Activated T-cell treated with anti-CD3 and anti-CD28 coated beads, Interleukin-2, amount 50 U/mL, for 24 hours (primary cell): ENCODE measurements around the gene RAB24.
"Not testable (repeated sequence)": the region's sequence is repeated elsewhere in the genome, so short reads cannot be mapped to it uniquely, and the experiment has no call there.

ENCODE experiments used
- DNase-seq: peaks from one replicate; pipeline ENCODE4 v3.0.0-alpha.2; 2020
- H3K27ac Mint-ChIP-seq: 2 replicates; pipeline ENCODE4 v1.8.0; 2020; ENCODE audit warnings: mild to moderate bottlenecking, mixed read lengths
- H3K27me3 Mint-ChIP-seq: 2 replicates; pipeline ENCODE4 v1.8.0; 2020; ENCODE audit warnings: mixed read lengths
- H3K36me3 Mint-ChIP-seq: 2 replicates; pipeline ENCODE4 v1.8.0; 2020; ENCODE audit warnings: low read depth, mixed read lengths
- H3K4me1 Mint-ChIP-seq: 2 replicates; pipeline ENCODE4 v1.8.0; 2020; ENCODE audit warnings: low read depth, mixed read lengths
- H3K4me3 Mint-ChIP-seq: 2 replicates; pipeline ENCODE4 v1.8.0; 2020; ENCODE audit warnings: mild to moderate bottlenecking, moderate library complexity, mixed read lengths
- H3K9me3 Mint-ChIP-seq: 2 replicates; pipeline ENCODE4 v1.8.0; 2020; ENCODE audit warnings: mixed read lengths

Gene RAB24

DNA sequence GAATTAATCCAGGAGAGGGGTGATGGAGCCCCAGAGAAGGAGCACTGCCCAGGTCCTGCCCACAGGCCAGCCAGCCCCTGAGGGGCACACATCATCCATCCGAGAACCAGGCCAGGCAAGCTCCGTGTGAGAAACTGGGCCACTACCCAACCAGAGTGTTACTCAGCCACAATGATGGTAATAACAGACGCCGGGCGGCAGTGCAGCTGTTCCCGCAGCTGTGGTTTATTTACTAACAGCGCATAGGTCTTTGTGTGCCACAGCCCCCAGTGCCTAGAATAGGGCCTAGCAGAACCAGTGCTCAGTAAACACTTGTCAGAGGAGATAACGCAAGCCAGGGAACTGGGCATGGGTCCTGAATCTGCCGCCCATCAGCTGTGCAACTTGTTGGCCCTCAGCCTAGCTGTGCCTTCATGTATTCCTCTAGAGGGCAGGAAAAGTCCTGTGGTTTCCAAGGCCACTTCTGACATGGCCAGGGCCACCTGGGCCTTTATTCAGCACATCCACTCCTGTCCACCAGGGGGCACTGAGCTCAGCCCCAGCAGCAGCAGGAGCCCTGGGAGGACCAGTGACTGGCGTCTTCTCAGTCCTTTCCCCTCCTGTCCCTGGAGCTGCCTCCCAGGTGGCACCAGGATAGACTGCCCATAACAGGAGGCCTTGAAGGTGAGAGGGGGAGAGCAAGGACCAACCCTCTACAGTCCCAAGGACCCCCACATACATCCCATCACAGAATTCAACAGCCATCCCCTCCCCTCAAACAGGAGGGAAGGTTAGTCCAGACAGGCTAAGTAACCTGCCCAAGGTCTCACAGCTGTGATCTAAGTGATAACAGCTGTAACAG lies 6.1 kb upstream of the RAB24 start:
- Mint-ChIP-seq H3K27me3 (peaks cover 5% of the 10 kb centered on the region), H3K4me1 (peaks cover 48% of the 10 kb centered on the region), H3K4me3 (peak overlapping the region; percentile 64), H3K9me3 (no peaks in the 10 kb centered on the region), H3K27ac (peak overlapping the region; percentile 44), H3K36me3 (peaks cover 48% of the 10 kb centered on the region)
- peak; percentile 82 for DNase-seq

DNA sequence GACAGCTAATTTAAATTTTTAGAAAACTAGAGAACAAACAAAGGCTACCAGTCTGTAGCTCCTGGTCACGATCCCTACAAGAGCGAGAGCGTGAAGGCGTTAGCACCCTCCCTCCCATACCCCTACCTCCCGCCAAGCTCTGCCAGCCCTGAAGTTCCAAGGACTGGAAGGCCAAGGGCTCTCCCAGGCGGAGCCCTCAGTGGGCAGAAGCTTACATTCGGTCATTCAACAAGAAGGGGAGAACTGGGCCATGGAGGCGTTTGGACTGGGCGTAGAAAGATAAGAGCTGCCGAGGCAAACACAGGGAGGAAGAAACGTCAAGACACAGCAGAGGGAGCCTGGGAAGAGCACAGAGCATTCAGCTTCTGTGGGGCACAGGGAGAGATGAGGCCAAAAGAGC lies 5.2 kb upstream of the RAB24 start:
- H3K36me3 Mint-ChIP-seq: peaks cover 56% of the 10 kb centered on the region
- peak overlapping the region; percentile 1 for H3K27ac Mint-ChIP-seq
- no peak overlapping the region for H3K4me3 Mint-ChIP-seq
- H3K27me3 Mint-ChIP-seq: peaks cover 5% of the 10 kb centered on the region
- peaks cover 49% of the 10 kb centered on the region for H3K4me1 Mint-ChIP-seq
- H3K9me3 Mint-ChIP-seq: no peaks in the 10 kb centered on the region
- no peak for DNase-seq

DNA sequence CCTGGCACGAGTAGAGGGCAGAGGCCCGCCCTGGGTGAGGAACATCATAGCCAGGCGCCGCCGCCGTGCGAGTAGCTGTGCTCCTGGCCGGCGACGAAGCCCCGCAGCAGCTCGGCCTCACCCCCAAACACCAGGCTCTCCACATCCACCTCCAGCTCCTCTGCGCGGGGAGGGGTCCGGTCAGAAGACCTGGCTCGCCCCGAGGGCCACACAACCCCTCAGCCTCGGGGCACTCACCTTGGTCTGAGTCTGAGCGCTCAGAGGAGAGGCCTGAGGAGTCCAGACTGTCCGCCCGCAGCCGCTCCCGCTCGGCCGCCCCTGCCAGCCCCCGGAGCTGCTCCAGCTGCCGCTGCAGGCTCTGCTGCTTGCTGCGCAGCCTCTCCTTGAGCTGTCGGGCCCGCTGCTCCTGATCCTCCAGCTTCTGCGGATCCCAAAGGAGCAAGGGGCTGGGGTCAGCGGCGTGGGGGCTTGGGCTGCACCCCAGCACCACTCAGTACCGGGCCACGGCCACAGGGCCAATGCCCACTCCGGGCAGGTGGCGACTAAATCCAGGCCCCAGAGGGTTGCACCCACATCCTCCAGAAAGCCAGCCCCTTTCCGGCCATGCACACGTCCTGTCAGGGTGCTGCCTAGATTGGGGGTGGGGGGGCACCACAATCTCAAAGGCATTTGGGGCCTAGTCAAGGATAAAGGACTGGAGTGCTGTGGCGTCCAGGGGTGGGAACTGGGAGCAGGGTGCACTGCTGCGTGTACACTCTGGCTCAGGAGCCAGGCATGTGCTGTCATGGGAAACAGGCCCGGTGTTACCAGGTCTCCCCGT lies 4.2 kb upstream of the RAB24 start:
- Mint-ChIP-seq H3K36me3 (peaks cover 60% of the 10 kb centered on the region), H3K27ac (no peak overlapping the region), H3K4me1 (peaks cover 46% of the 10 kb centered on the region), H3K4me3 (no peak overlapping the region), H3K27me3 (peaks cover 5% of the 10 kb centered on the region), H3K9me3 (no peaks in the 10 kb centered on the region)
- DNase-seq: no peak

DNA sequence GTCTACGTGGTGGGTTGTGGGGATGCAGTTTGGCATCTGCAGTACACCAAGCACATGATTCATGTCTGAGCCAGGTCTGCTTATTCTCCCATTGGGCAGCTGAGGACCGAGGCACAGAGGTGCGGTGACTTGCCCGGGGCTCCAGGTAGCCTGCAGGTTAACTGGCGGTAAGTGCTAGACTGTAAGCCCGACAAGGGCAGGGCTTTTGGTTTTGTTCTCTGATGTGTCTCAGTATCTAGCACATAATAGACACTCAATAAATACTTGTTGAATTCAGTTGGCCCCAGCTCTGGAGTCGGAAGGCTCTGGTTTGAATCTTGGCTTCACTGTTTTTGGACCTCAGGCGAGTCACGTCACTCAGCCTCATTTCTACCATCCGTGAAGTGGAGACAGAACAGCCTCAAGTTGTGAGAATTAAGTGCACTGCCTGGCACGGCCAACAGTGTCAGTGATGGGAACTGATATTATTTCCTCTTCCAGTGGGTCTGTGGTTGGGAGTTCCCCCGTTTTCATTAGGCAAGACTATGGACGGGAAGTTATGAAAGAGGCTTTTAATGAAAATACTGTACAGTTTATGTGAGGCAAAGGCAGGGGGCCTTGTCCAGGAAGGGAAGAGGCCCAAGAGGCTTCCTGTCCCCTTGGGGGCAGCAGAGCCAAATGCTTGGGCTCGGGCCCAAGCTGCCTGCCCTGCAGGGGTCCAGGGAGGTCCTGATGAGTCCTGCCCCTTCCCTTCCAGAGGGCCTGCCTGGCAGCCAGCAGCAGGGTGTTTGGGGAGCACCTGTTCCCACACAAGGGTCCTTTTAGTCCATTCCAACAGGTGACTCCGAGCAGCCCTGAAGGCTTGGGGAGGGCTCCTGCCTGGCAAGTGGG lies 3.4 kb upstream of the RAB24 start:
- H3K27me3 Mint-ChIP-seq: peaks cover 5% of the 10 kb centered on the region
- peaks cover 48% of the 10 kb centered on the region for H3K4me1 Mint-ChIP-seq
- H3K36me3 Mint-ChIP-seq: peaks cover 66% of the 10 kb centered on the region
- H3K4me3 Mint-ChIP-seq: peak overlapping the region; percentile 0
- no peaks in the 10 kb centered on the region for H3K9me3 Mint-ChIP-seq
- DNase-seq: no peak
- peak overlapping the region; percentile 96 for H3K27ac Mint-ChIP-seq

DNA sequence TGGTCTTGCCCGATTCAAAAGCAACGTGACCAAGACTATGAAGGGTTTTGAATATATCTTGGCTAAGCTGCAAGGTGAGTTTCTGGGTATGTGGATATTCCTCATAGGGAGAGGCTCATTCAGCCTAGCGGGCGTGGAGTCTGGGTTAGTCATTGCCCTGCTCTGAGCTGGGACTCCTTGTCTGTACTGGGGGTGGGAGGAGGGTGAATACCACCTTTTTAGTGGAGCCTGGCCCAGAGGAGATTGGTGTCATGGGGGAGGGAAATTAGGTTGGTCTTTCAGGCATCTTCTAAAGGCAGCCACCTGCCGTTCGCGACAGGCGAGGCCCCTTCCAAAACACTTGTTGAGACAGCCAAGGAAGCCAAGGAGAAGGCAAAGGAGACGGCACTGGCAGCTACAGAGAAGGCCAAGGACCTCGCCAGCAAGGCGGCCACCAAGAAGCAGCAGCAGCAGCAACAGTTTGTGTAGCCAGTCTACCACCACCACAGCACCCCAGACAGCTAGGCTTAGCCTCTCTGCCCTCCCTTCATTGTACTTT lies 2.7 kb upstream of the RAB24 start:
- peaks cover 52% of the 10 kb centered on the region for H3K4me1 Mint-ChIP-seq
- peak overlapping the region; percentile 97 for H3K4me3 Mint-ChIP-seq
- H3K9me3 Mint-ChIP-seq, H3K27me3 Mint-ChIP-seq, DNase-seq: not testable (repeated sequence)
- peaks cover 73% of the 10 kb centered on the region for H3K36me3 Mint-ChIP-seq
- peak overlapping the region; percentile 96 for H3K27ac Mint-ChIP-seq

DNA sequence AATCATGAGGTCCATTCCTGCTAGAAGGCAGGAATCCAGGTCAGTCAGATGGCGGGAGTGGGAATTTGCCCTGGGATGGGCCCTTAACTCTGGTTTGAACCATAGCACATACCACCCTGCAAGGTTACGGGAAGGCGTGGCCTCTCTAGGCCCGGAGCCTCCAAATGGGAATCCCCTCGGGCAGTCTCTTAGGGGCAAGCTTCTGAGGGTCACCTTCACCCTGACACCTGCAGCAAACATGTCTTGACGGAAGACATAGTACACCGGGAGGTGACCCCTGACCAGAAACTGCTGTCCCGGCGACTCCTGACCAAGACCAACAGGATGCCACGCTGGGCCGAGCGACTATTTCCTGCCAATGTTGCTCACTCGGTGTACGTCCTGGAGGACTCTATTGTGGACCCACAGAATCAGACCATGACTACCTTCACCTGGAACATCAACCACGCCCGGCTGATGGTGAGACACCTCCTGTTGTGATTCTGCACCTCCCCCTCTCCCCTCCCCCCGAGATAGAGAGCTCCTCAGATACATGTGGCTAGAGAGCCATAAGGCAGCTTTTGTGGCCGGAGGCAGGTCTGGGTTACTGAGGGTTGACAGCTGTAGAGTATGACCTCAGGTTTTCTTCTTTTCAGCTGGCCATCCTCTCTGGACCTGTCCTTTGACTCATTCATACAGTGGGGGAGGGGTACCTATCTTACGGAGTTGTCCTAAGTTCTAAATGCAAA lies 1.0 kb upstream of the RAB24 start:
- peaks cover 56% of the 10 kb centered on the region for H3K4me1 Mint-ChIP-seq
- DNase-seq: peak; percentile 51
- H3K27ac Mint-ChIP-seq: peak overlapping the region; percentile 96
- H3K9me3 Mint-ChIP-seq: no peaks in the 10 kb centered on the region
- no peaks in the 10 kb centered on the region for H3K27me3 Mint-ChIP-seq
- H3K4me3 Mint-ChIP-seq: peak overlapping the region; percentile 97
- H3K36me3 Mint-ChIP-seq: peaks cover 77% of the 10 kb centered on the region

DNA sequence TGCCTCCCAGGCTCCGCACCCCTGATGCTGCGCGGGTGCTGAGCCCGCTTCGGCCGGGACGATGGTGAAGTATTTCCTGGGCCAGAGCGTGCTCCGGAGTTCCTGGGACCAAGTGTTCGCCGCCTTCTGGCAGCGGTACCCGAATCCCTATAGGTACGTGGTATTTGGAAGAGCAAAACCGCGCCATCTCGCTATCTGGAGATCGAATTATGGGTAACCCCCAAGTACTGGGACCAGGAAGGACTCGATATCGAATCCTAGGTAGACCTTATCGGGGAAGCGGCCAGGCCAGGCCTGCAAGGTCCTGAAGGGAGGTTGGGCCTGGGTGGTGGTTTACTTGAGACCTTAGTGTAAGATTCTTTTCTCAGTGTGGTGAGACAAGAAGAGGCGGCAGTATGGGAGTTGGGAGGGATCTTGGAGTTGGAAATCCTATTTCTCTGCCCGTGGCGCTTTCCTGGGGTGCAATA lies 439 bp upstream of the RAB24 start:
- Mint-ChIP-seq H3K4me3 (peak overlapping the region; percentile 97), H3K36me3 (peaks cover 72% of the 10 kb centered on the region), H3K27ac (peak overlapping the region; percentile 96), H3K9me3 (no peaks in the 10 kb centered on the region), H3K27me3 (no peaks in the 10 kb centered on the region), H3K4me1 (peaks cover 61% of the 10 kb centered on the region)
- peak; percentile 51 for DNase-seq

DNA sequence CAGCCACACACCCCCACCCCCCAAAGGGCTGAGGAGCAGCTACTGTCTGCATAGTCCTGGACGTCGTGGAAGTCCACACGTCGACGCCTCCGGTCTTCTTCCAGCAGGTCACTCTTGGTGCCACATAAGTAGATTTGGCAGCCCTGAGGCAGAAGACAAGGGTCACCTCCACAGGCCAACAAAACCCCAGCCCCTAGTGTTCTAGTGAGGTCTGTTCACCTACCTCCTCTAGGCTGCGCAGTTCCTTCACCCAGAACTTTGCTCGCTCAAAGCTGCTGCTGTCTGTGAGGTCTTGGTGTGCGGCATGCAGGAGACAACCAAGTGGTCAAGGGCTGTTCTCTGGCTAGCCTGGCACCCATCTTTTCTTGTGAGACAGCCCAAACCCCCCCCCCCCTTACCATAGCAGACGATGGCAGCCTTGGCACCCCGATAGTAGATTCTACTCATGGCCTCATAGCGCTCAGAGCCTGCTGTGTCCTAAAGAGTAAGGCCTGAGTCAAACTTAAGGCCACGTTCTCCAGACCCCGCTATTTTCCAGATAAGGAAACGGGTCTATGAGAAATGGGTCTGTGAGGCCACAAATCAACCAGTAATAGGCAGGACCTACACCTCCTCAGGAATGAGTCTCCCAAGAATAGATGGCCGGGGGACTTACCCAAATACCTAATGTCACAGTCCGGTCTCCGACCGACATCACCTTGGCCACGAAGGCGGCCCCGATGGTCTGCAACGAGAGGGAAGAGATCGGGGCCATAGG lies 987 bp downstream of the RAB24 start:
- peaks cover 74% of the 10 kb centered on the region for H3K36me3 Mint-ChIP-seq
- no peaks in the 10 kb centered on the region for H3K9me3 Mint-ChIP-seq
- peaks cover 65% of the 10 kb centered on the region for H3K4me1 Mint-ChIP-seq
- H3K27me3 Mint-ChIP-seq: no peaks in the 10 kb centered on the region
- peak overlapping the region; percentile 96 for H3K27ac Mint-ChIP-seq
- no peak for DNase-seq
- peak overlapping the region; percentile 97 for H3K4me3 Mint-ChIP-seq

DNA sequence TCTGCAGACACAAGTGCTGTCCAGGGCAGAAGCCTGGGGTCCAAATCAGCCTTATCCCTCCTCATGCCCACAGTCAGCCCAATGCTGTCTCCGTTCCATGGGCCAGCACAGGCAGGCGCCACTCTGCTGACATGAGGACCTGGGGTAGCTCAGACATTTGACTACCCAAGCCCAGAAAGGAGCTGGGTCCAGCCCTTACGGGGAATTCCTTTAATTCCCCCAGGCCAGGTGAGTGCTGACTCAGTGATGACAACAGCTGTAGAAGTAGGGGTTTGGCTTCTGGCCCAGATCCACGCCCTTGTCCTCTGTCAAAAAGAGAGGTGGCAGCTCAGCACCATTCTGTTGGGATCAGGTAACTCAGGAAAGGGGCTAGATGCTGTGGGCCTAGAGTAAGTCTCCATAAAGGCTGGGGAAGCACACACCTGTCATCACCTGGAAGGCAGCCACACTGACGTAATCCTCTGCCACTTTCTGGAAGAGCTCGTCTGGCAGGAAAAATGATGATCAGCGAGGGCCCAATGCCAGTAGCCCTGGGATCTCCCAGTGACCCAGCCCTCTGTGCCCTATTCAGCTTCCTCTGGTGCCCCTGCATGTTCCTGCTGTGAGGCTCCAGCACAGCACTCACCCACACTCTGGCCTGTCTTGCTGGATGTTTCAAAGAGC lies 1.9 kb downstream of the RAB24 start:
- DNase-seq: no peak
- Mint-ChIP-seq H3K27ac (peak overlapping the region; percentile 96), H3K9me3 (no peaks in the 10 kb centered on the region), H3K36me3 (peaks cover 72% of the 10 kb centered on the region), H3K4me3 (peak overlapping the region; percentile 97), H3K27me3 (no peaks in the 10 kb centered on the region), H3K4me1 (peaks cover 68% of the 10 kb centered on the region)

DNA sequence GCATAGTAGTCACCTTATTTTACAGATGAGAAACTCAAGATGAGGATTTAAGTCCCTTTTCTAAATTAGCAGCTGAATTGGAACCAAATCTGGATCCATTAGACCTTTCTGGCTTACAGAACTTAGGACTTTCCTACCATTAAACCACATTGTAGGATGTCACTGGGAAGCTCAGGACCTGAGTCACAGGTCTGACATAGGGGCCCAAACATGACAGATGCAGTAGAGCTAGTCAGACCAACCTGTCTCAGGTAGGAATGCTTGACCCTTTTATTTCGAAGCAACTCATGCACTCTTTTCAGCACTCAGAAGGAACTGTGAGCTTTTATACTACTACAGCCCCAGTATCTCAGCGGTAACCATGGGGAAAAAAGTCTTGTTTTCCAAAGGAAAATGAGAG lies 2.6 kb downstream of the RAB24 start:
- Mint-ChIP-seq H3K9me3 (no peaks in the 10 kb centered on the region), H3K4me1 (peaks cover 71% of the 10 kb centered on the region), H3K4me3 (no peak overlapping the region), H3K36me3 (peaks cover 72% of the 10 kb centered on the region), H3K27ac (peak overlapping the region; percentile 92), H3K27me3 (no peaks in the 10 kb centered on the region)
- DNase-seq: no peak

DNA sequence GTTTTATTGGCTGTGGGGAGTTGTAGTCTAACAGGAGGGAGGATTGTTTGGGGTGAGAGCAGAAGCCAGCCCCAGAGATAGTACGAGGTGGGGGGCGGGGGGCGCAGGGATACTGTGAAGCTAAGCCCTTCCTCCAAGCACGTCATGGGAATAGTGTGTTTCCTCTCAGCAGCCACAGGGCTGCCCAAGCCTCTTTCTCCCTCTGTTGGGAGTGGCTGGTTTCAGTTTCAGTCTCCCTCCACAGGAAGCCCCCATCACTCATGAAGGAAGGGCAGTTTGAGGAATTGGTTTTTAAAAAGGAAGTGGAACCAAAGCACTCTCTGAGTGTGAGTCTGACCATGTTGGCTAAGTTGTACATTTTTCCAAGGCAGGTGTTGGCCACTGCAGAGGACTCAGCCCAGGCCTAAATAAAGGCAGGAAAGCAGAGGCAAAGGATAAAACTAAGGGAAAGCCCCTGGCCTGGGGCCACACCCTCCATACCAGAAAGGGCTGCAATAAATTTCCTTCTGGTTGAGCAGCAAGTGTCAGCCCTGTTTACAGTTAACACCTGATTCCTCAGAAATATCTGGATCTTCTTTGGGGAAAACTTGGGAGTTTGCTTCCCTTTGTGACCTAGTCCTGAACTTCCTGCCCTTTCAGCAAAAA lies 3.2 kb downstream of the RAB24 start:
- H3K27ac Mint-ChIP-seq: peak overlapping the region; percentile 92
- peaks cover 72% of the 10 kb centered on the region for H3K36me3 Mint-ChIP-seq
- no peaks in the 10 kb centered on the region for H3K9me3 Mint-ChIP-seq
- no peaks in the 10 kb centered on the region for H3K27me3 Mint-ChIP-seq
- peaks cover 71% of the 10 kb centered on the region for H3K4me1 Mint-ChIP-seq
- DNase-seq: no peak
- H3K4me3 Mint-ChIP-seq: peak overlapping the region; percentile 47

DNA sequence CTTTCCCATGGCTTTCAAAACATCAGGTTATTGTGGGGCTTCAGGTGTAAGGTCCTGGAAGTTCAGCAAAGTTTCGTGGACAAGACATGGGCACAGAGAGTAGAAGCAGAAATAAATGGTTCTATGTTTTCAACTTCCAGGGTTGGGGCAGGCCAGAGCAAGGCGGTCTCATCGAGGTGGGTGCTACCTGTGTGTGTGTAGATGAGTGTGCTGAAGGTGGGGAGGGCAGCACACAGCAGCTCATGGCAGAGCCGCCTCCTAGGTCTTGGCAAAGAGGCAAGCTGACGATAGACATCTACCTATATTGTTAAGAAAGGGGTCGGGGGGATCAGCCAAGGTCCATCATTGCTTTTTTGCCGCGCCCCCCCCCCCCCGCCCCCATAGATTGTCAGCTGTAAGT lies 3.8 kb downstream of the RAB24 start:
- Mint-ChIP-seq H3K4me1 (peaks cover 71% of the 10 kb centered on the region), H3K36me3 (peaks cover 72% of the 10 kb centered on the region), H3K27ac (peak overlapping the region; percentile 85), H3K9me3 (no peaks in the 10 kb centered on the region), H3K4me3 (no peak overlapping the region), H3K27me3 (no peaks in the 10 kb centered on the region)
- no peak for DNase-seq
